PC-9 (cell line): Measurements from ENCODE around the gene ADAP1. TPM values are rescaled to one million over a fixed set of nuclear protein-coding genes. Genes with fewer than 3 reads are reported as not detected.

Source experiments
- BruUV-seq: library from RNA; stranded (reverse); fragments of 400-500 nt; replicated peaks from 2 replicates; lab custom pipeline; 2021; lab: Mats Ljungman, UMichigan
- CTCF ChIA-PET: fragments of 300-600 bp; sonication (Branson Sonifier 250); formaldehyde crosslinking; loops from one replicate; lab custom pipeline; 2022; ENCODE audit warnings: antibody characterized with exemption; lab: Charles Lee
- POLR2A ChIA-PET: fragments of 300-600 bp; sonication (Branson Sonifier 250); formaldehyde crosslinking; loops from one replicate; lab custom pipeline; 2022; ENCODE audit warnings: antibody characterized with exemption; ENCODE audit not compliant: unreplicated experiment; lab: Charles Lee
- DNase-seq, 2 experiments: peaks; one replicate each; pipeline versions ENCODE4 v3.0.0 to v3.0.0-alpha.2; 2015 to 2022; ENCODE audit warnings: mixed read lengths in 1 of 2
- H2AFZ ChIP-seq: fragments of 200-600 bp; sonication (generic); 2 replicates; pipeline ENCODE4 v1.8.1; 2017; ENCODE audit warnings: antibody characterized with exemption
- H3F3A ChIP-seq: fragments of 200-600 bp; sonication (generic); 2 replicates; pipeline ENCODE4 v1.8.1; 2017; ENCODE audit warnings: antibody characterized with exemption, mild to moderate bottlenecking, low read depth; ENCODE audit not compliant: insufficient read depth
- H3K27ac ChIP-seq: fragments of 200-600 bp; sonication (generic); 2 replicates; pipeline ENCODE4 v1.6.1; 2016; ENCODE audit warnings: mixed run types
- H3K27me3 ChIP-seq: fragments of 200-600 bp; sonication (generic); 2 replicates; pipeline ENCODE4 v1.6.1; 2016; ENCODE audit warnings: low read depth, mixed run types; ENCODE audit not compliant: insufficient read depth
- H3K36me3 ChIP-seq: fragments of 200-600 bp; sonication (generic); 2 replicates; pipeline ENCODE4 v1.6.1; 2016; ENCODE audit warnings: low read depth, mixed run types
- H3K4me1 ChIP-seq: fragments of 200-600 bp; sonication (generic); replicated peaks from 2 replicates; pipeline ENCODE4 v1.6.1; 2016; ENCODE audit warnings: mixed run types; ENCODE audit not compliant: insufficient read depth
- H3K4me2 ChIP-seq: fragments of 200-600 bp; sonication (generic); 2 replicates; pipeline ENCODE4 v1.6.1; 2017; ENCODE audit warnings: mixed run types
- H3K4me3 ChIP-seq: fragments of 200-600 bp; sonication (generic); 2 replicates; pipeline ENCODE4 v1.6.1; 2016; ENCODE audit warnings: mixed run types
- H3K79me2 ChIP-seq: fragments of 200-600 bp; sonication (generic); 2 replicates; pipeline ENCODE4 v1.6.1; 2017; ENCODE audit warnings: low read depth, mixed run types
- H3K9me2 ChIP-seq: fragments of 200-600 bp; sonication (generic); 2 replicates; pipeline ENCODE4 v1.8.1; 2017; ENCODE audit warnings: mild to moderate bottlenecking; ENCODE audit not compliant: insufficient read depth
- H3K9me3 ChIP-seq: fragments of 200-600 bp; sonication (generic); 2 replicates; pipeline ENCODE4 v1.8.1; 2016; ENCODE audit warnings: low read depth; ENCODE audit not compliant: insufficient read depth
- H4K20me1 ChIP-seq: fragments of 200-600 bp; sonication (generic); 2 replicates; pipeline ENCODE4 v1.8.1; 2017; ENCODE audit not compliant: insufficient read depth
- CTCF ChIP-seq: fragments of 200-600 bp; sonication (generic); conservative IDR thresholded peaks from 2 replicates; pipeline ENCODE4 v1.6.1; 2017; ENCODE audit warnings: mixed run types, antibody characterized with exemption, mild to moderate bottlenecking, moderate library complexity
- EZH2 ChIP-seq: fragments of 200-600 bp; sonication (generic); IDR thresholded peaks from 2 replicates; pipeline ENCODE4 v1.8.0; 2017; ENCODE audit warnings: antibody characterized with exemption, low read depth
- intact Hi-C: fragments of 100-400 bp; cut with micrococcal nuclease; formaldehyde crosslinking; loops from one replicate; pipeline ENCODE4 v1.10.0; 2022; ENCODE audit not compliant: unreplicated experiment
- total RNA-seq: library from RNA; stranded (reverse); gene quantifications from 2 replicates; pipeline ENCODE4 v1.2.3, GENCODE V29; 2021

ADAP1 gene
- total RNA-seq, 1 experiment from 2014 or later, result 73.9 TPM

- Histone ChIP-seq H3K9me2 (no peaks in the 10 kb centered on the region), H4K20me1 (peaks cover 62% of the 10 kb centered on the region), H3K9me3 (no peaks in the 10 kb centered on the region), H3K36me3 (peaks cover 34% of the 10 kb centered on the region; the same call in 1 of the 2 replicates), H3K27ac (no peak overlapping the region), H3K4me1 (no peaks in the 10 kb centered on the region), H3K4me3 (no peak overlapping the region), H3F3A (peaks cover 37% of the 10 kb centered on the region), H3K4me2 (no peak overlapping the region), H3K27me3 (no peaks in the 10 kb centered on the region), H2AFZ (no peak overlapping the region), H3K79me2 (peaks cover 21% of the 10 kb centered on the region)
- no peak for DNase-seq
- BruUV-seq, result no TSS peak
- intact Hi-C loops, result no loop called here
- ChIA-PET POLR2A (interaction anchor here (0.7 kb wide), 2 partner anchors 8 to 37 kb away, joined by 3 to 19 read pairs; no protein-coding TSS in a partner anchor), CTCF (no interaction called here)
- TF ChIP-seq EZH2, result no peak
- no peak for TF ChIP-seq CTCF
These were observed 12.0 kb upstream of the ADAP1 start for GRCh38 chr7:966291-967069.

DNA sequence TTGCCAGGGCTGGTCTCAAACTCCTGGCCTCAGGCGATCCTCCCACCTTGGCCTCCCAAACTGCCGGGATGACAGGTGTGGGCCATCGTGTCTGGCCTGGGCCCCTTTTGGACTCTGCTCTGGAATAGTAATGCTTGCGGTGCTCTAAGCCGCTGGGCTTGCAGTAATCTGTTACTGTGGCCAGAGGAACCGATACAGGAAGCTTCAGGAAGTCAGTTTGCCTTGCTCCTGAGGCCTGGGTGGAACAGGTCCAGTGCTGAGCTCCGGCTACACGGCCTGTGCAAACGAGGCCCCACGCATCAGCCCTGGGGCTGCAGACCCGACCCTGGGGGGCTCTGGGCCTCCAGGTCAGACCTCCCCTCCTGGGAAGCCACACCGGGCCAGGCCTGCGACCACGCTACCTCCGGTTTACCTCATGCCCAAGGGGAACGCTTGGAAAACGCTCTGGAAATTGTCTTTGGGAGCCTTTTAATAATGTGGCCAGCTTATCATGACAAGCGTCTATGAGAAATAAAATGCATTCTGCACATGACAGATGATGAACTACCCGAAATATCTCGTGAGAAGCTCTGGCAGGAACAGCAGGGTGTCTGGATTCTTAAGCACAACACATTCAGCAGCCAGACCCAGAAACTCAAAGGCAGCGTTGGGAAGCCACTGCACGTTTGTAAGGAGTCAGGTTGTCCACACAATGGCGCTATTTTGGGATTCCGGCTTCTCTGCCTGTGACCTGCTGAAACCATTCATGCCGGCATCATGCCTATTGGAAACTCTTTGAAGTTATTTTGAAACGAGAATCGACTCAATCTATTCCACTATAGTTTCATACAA is 10.1 kb upstream of the ADAP1 start:
- Histone ChIP-seq H4K20me1 (peaks cover 43% of the 10 kb centered on the region), H3K4me2 (no peak overlapping the region), H3K9me3 (no peaks in the 10 kb centered on the region), H3K27ac (no peak overlapping the region), H3K27me3 (no peaks in the 10 kb centered on the region), H3F3A (peaks cover 37% of the 10 kb centered on the region), H3K9me2 (no peaks in the 10 kb centered on the region), H3K4me1 (no peaks in the 10 kb centered on the region), H3K4me3 (no peak overlapping the region), H2AFZ (no peak overlapping the region), H3K36me3 (0 out of 2 replicates have a peak, but pooled peaks cover 26% of the 10 kb centered on the region), H3K79me2 (0 out of 2 replicates have a peak, but pooled peaks cover 7% of the 10 kb centered on the region)
- no peak for DNase-seq
- ChIA-PET POLR2A (no interaction called here), CTCF (interaction anchor here (0.5 kb wide), 1 partner anchor 175 kb away, joined by 4 read pairs; no protein-coding TSS in a partner anchor)
- intact Hi-C loops, result no loop called here
- TF ChIP-seq CTCF, result no peak
- no peak for TF ChIP-seq EZH2
- BruUV-seq, result no TSS peak
